Osteoblast (primary cell): ENCODE data around the gene RASGRP2. TPM values are rescaled to one million over a fixed set of nuclear protein-coding genes. Genes with fewer than 3 reads are reported as not detected.

Experiments
- DNase-seq: peaks from one replicate; pipeline ENCODE4 v3.0.0; 2011; ENCODE audit warnings: low spot score, mixed read lengths; ENCODE audit not compliant: insufficient read length; ENCODE audit errors: missing footprints
- H2AFZ ChIP-seq: 2 replicates; pipeline ENCODE4 v1.6.0; 2011; ENCODE audit warnings: mild to moderate bottlenecking, low read length
- H3K27ac ChIP-seq: 2 replicates; pipeline ENCODE4 v1.5.1; 2011; ENCODE audit warnings: mild to moderate bottlenecking, low read depth, low read length, moderate library complexity
- H3K27me3 ChIP-seq: 2 replicates; pipeline ENCODE4 v1.6.0; 2012; ENCODE audit warnings: mild to moderate bottlenecking, control low read depth, inconsistent platforms, low read length, moderate library complexity; ENCODE audit not compliant: insufficient read depth
- H3K36me3 ChIP-seq: 2 replicates; pipeline ENCODE4 v1.5.1; 2011; ENCODE audit warnings: mild to moderate bottlenecking, low read length, control low read depth, moderate library complexity; ENCODE audit not compliant: insufficient read depth
- H3K4me1 ChIP-seq: 2 replicates; pipeline ENCODE4 v1.5.1; 2011; ENCODE audit warnings: mild to moderate bottlenecking, low read length, control low read depth, moderate library complexity; ENCODE audit not compliant: insufficient read depth
- H3K4me2 ChIP-seq: 2 replicates; pipeline ENCODE4 v1.6.0; 2011; ENCODE audit warnings: mild to moderate bottlenecking, low read length; ENCODE audit not compliant: insufficient read depth
- H3K4me3 ChIP-seq: fragments of 200-600 bp; sonication (generic); 3 replicates; pipeline ENCODE4 v1.5.1; 2012; ENCODE audit warnings: mild to moderate bottlenecking, low read length, inconsistent platforms; ENCODE audit not compliant: insufficient read depth
- H3K79me2 ChIP-seq: 2 replicates; pipeline ENCODE4 v1.6.0; 2012; ENCODE audit warnings: mild to moderate bottlenecking, low read length, control low read depth, inconsistent platforms; ENCODE audit not compliant: insufficient read depth
- H3K9me3 ChIP-seq: 2 replicates; pipeline ENCODE4 v1.5.1; 2011; ENCODE audit warnings: low read depth, low read length, control low read depth
- H4K20me1 ChIP-seq: 2 replicates; pipeline ENCODE4 v1.6.0; 2012; ENCODE audit warnings: mild to moderate bottlenecking, low read length, control low read depth; ENCODE audit not compliant: insufficient read depth
- CTCF ChIP-seq: IDR thresholded peaks from 2 replicates; pipeline ENCODE4 v1.5.1; 2011; ENCODE audit warnings: mild to moderate bottlenecking, low read depth, low read length, moderate library complexity; ENCODE audit errors: extremely low read depth
- total RNA-seq: library from RNA; depleted of rRNA; stranded (reverse); fragments of >200 nt; gene quantifications from 2 replicates; pipeline ENCODE4 v1.2.3, GENCODE V29; 2012

RASGRP2 gene
- total RNA-seq, 1 donor, result not detected

GRCh38 chr11:64721359-64721699, 22.6 kb downstream of the RASGRP2 start:
- H3K27me3 ChIP-seq, result peaks cover 30% of the 10 kb centered on the region
- TF ChIP-seq CTCF, result no peak
- no peaks in the 10 kb centered on the region for H3K9me3 ChIP-seq

DNA sequence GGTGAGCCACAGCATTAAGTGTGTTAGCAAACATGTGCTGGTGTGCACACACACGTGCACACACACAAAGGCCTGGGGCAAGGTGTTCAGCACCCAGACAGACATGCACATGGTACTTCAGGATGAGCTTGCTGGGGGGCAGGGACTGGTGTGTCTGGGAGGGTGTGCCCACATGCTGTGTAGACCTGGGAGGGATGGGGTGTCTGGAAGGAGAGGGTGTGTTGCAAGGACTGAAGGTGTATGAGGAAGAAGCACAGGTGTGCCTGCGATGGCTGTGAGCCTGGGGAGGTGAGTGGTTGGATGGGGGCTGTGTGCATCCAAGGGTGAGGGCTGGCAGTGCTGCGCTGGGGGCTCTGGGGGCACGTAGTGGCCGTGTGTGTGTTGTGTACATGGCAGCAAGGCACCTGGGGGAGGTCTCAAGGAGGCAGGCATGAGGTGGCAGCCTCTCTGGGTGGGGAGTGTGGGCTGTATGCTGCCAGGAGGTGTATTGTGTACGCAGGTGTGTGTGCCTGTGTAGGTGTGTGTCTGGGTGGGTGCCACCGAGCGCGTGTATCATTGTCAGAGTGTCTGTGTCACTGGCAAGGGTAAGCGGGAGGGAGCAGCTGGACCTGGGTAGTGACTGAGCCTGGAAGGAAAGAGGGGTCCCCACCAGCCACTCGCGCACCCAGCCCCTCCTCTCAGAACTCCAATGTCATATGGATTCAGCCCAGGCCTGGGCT, 23.1 kb downstream of the RASGRP2 start:
- H4K20me1 ChIP-seq, result no peaks in the 10 kb centered on the region
- no peaks in the 10 kb centered on the region for H3K36me3 ChIP-seq
- H3K4me2 ChIP-seq, result no peak overlapping the region
- no peaks in the 10 kb centered on the region for H3K9me3 ChIP-seq
- no peaks in the 10 kb centered on the region for H3K79me2 ChIP-seq
- no peak for TF ChIP-seq CTCF
- H3K27me3 ChIP-seq, result peaks cover 33% of the 10 kb centered on the region
- no peak overlapping the region for H3K27ac ChIP-seq
- no peak overlapping the region for H2AFZ ChIP-seq
- no peaks in the 10 kb centered on the region for H3K4me1 ChIP-seq
- no peak overlapping the region for H3K4me3 ChIP-seq
- peak; percentile 78 for DNase-seq

More at GRCh38 chr11:64721359-64721699, 22.6 kb downstream of the RASGRP2 start:
- peak; percentile 73 for DNase-seq
- H3K4me2 ChIP-seq, result no peak overlapping the region
- H3K27ac ChIP-seq, result no peak overlapping the region
- H3K79me2 ChIP-seq, result no peaks in the 10 kb centered on the region
- no peak overlapping the region for H2AFZ ChIP-seq
- no peak overlapping the region for H3K4me3 ChIP-seq
- no peaks in the 10 kb centered on the region for H3K36me3 ChIP-seq
- no peaks in the 10 kb centered on the region for H4K20me1 ChIP-seq
- H3K4me1 ChIP-seq, result no peaks in the 10 kb centered on the region

- Histone ChIP-seq H2AFZ (no peak overlapping the region), H3K27ac (no peak overlapping the region), H3K9me3 (no peaks in the 10 kb centered on the region), H3K27me3 (peaks cover 39% of the 10 kb centered on the region), H3K79me2 (no peaks in the 10 kb centered on the region), H3K4me1 (no peaks in the 10 kb centered on the region), H4K20me1 (no peaks in the 10 kb centered on the region), H3K4me3 (no peak overlapping the region), H3K4me2 (no peak overlapping the region), H3K36me3 (no peaks in the 10 kb centered on the region)
- no peak for DNase-seq
- no peak for TF ChIP-seq CTCF
Measured at GRCh38 chr11:64720167-64720566, 23.8 kb downstream of the RASGRP2 start.

GRCh38 chr11:64719406-64719805, 24.5 kb downstream of the RASGRP2 start:
- no peak overlapping the region for H2AFZ ChIP-seq
- H3K9me3 ChIP-seq, result no peaks in the 10 kb centered on the region
- TF ChIP-seq CTCF, result no peak
- peaks cover 47% of the 10 kb centered on the region for H3K27me3 ChIP-seq
- no peak overlapping the region for H3K27ac ChIP-seq
- H3K4me1 ChIP-seq, result no peaks in the 10 kb centered on the region
- H3K36me3 ChIP-seq, result no peaks in the 10 kb centered on the region
- no peak overlapping the region for H3K4me3 ChIP-seq
- no peak for DNase-seq
- H4K20me1 ChIP-seq, result no peaks in the 10 kb centered on the region
- no peaks in the 10 kb centered on the region for H3K79me2 ChIP-seq
- H3K4me2 ChIP-seq, result no peak overlapping the region
